ENCODE measurements around the gene SYT15. TPM values are rescaled to one million over a fixed set of nuclear protein-coding genes. Genes with fewer than 3 reads are reported as not detected.

SYT15 gene
- total RNA-seq, 1 donor from 2014 or later: 5.4 TPM

DNA sequence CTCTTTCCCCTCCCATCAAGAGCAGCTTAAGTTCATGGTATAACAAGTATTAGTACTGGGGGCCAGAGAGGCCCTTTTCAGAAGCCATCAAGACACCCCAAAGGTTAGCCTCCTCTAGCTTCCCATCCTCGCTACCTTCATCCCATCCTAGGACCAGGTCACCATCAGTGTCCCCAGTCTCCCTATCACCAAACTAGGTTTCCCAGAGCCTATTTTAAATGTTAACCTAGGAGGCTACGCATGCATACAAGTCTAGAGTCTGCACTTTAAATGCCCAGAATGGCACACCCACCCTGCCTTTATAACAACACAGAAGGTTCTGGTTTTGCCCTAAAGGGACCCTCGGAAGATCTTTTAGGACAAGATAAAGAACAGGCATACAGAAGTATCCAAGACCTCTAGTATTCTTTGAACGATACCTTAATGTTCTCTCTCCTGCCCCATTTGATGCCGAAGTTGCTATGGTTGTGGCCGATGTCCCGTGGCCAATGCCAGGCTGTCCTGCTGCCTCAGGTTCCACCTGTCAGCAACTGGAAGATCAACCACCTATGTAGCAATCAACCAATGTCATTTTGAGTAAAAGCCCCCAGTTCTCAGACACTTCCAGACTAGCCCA lies 24.7 kb upstream of the SYT15 start:
- peaks cover 16% of the 10 kb centered on the region for H3K4me1 ChIP-seq
- peak in 1 of 2 donors; percentile 94 for DNase-seq (ENCODE audit: extremely low spot score in 2 of 2)

DNA sequence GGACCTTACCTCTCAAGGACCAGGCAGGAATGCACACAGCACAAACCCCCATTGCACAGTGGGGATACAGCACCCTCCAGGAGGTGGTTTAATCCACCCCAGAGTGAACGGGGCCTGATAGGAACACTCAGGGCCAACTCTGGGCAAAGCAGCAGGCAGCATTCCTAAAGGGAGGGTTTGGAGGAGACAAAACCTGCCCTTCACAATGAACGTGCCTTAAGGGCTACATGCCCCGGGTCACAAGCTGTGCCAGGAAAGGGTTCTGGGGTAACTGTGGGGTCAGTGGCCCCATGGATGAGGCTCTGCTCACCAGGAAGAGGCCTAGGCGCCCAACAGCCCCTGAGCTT lies 23.6 kb upstream of the SYT15 start:
- TF ChIP-seq CTCF (IDR thresholded peaks at IDR 0.05) (no peak), POLR2A (IDR thresholded peaks at IDR 0.05) (no peak), POLR2AphosphoS5 (IDR thresholded peaks at IDR 0.05; ENCODE audit: insufficient read depth in 1 of 2, low read depth in 1 of 2) (no peak)
- peaks cover 16% of the 10 kb centered on the region for H3K4me1 ChIP-seq
- no peaks in the 10 kb centered on the region for H3K9me3 ChIP-seq
- peak overlapping the region in 1 of 2 donors; percentile 42 for H3K4me3 ChIP-seq
- intact Hi-C loops (cut with DNase I): no loop called here
- no peak for DNase-seq (ENCODE audit: extremely low spot score in 2 of 2)
- H3K27ac ChIP-seq: no peak overlapping the region
- peaks cover 4% of the 10 kb centered on the region for H3K27me3 ChIP-seq
- no peaks in the 10 kb centered on the region for H3K36me3 ChIP-seq

More for the DNA sequence above, 24.7 kb upstream of the SYT15 start:
- intact Hi-C loops (cut with DNase I): no loop called here
- Histone ChIP-seq H3K4me3 (no peak overlapping the region), H3K9me3 (no peaks in the 10 kb centered on the region), H3K36me3 (no peaks in the 10 kb centered on the region), H3K27me3 (peaks cover 4% of the 10 kb centered on the region), H3K27ac (no peak overlapping the region)
- TF ChIP-seq CTCF (IDR thresholded peaks at IDR 0.05) (no peak), POLR2A (IDR thresholded peaks at IDR 0.05) (no peak), POLR2AphosphoS5 (IDR thresholded peaks at IDR 0.05; ENCODE audit: insufficient read depth in 1 of 2, low read depth in 1 of 2) (no peak)

DNA sequence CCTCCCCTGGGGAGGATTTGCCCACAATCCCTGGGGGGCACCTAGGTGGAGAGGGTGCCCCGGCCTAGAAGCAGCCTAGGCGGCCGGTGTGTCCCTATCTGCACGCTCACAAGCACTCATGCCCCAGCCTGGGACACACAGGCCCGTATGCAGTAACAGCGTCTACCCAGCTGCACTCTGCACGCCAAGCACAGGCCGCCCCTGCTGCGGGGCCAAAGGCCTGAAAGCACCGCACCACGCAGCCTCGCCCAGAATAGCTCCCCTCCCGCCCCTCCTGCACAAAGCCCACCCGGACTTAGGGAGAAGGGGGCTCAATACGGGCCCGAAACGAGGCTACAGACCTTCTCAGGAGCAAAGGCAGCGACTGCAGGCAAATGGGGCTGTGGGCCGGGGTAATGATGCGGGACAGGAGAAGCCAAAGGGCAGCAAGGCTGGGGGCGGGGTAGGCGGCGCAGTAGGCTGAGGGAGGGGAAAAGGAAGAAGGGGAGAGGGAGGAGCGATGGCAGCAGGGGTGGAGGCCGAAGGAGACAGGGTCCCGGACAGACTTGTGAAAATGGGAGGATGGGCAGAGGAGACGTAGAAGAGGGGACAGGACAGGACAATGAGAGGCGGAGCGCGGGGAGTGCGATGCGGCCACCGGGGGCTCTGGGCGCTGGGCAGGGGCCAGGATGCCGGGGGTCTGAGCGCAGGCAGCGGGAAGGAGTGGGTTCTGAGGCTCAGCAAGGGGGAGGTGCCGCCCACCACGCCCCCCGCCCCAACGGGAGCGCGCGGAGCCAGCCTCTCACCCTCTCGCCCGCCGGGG lies 23.0 kb upstream of the SYT15 start:
- Histone ChIP-seq H3K9me3 (no peaks in the 10 kb centered on the region), H3K27me3 (peaks cover 4% of the 10 kb centered on the region), H3K27ac (no peak overlapping the region), H3K4me3 (peak overlapping the region; percentile 42 to 46), H3K36me3 (no peaks in the 10 kb centered on the region), H3K4me1 (peaks cover 16% of the 10 kb centered on the region)
- DNase-seq (ENCODE audit: extremely low spot score in 2 of 2): peak in 1 of 2 donors; percentile 97
- TF ChIP-seq POLR2AphosphoS5 (IDR thresholded peaks at IDR 0.05; ENCODE audit: insufficient read depth in 1 of 2, low read depth in 1 of 2) (no peak), CTCF (IDR thresholded peaks at IDR 0.05) (no peak), POLR2A (IDR thresholded peaks at IDR 0.05) (no peak)
- intact Hi-C loops (cut with DNase I): no loop called here

- peak in 1 of 2 donors; percentile 95 for DNase-seq (ENCODE audit: extremely low spot score in 2 of 2)
- Histone ChIP-seq H3K27ac (no peak within 1 kb of the TSS), H3K36me3 (no peaks in the 10 kb centered on the region), H3K9me3 (no peaks in the 10 kb centered on the region), H3K27me3 (peaks cover 4% of the 10 kb centered on the region), H3K4me1 (peaks cover 16% of the 10 kb centered on the region), H3K4me3 (peak within 1 kb of the TSS; percentile 42 to 46)
- TF ChIP-seq CTCF (IDR thresholded peaks at IDR 0.05) (no peak), POLR2A (IDR thresholded peaks at IDR 0.05) (no peak), POLR2AphosphoS5 (IDR thresholded peaks at IDR 0.05; ENCODE audit: insufficient read depth in 1 of 2, low read depth in 1 of 2) (no peak)
- intact Hi-C loops (cut with DNase I): no loop called here
These were observed 22.2 kb upstream of the SYT15 start, which contains the start of gene GPRIN2 for GRCh38 chr10:46556515-46557318. TSS of gene GPRIN2 (minus strand) at chr10:46556658. CDS start at chr10:46550736, 5,922 bp downstream.

Data from vagina (tissue), 2 donors.